Panc1 (cell line): ENCODE data around the gene CFAP299. TPM values are rescaled to one million over a fixed set of nuclear protein-coding genes. Genes with fewer than 3 reads are reported as not detected.

ENCODE experiments used
- ATAC-seq: fragments of 200-7000 bp; cut with Tn5 transposase; 2 replicates; pipeline ENCODE4 v1.9.1; 2020; ENCODE audit warnings: mild to moderate bottlenecking, moderate library complexity
- BruUV-seq: library from RNA; stranded (reverse); fragments of 400-500 nt; replicated peaks from 2 replicates; lab custom pipeline; 2021; lab: Mats Ljungman, UMichigan
- CTCF ChIA-PET: fragments of 300-600 bp; sonication (Branson Sonifier 250); formaldehyde crosslinking; loops from one replicate; lab custom pipeline; 2022; ENCODE audit warnings: antibody characterized with exemption; lab: Charles Lee
- POLR2A ChIA-PET: fragments of 300-600 bp; sonication (Branson Sonifier 250); formaldehyde crosslinking; loops from one replicate; lab custom pipeline; 2022; ENCODE audit warnings: antibody characterized with exemption; lab: Charles Lee
- DNase-seq: peaks from one replicate; pipeline ENCODE4 v3.0.0-alpha.2; 2010; ENCODE audit warnings: low read depth, low spot score
- H3K27ac ChIP-seq: 2 replicates; pipeline ENCODE4 v1.5.1; 2011; ENCODE audit warnings: mild to moderate bottlenecking, low read length, inconsistent platforms
- H3K27me3 ChIP-seq: fragments of 200-500 bp; sonication (Bioruptor generic); 2 replicates; pipeline ENCODE4 v1.6.0; 2014; ENCODE audit warnings: low read length, inconsistent platforms; ENCODE audit not compliant: control insufficient read depth, insufficient read depth
- H3K36me3 ChIP-seq: fragments of 200-500 bp; sonication (Bioruptor generic); 2 replicates; pipeline ENCODE4 v1.5.1; 2014; ENCODE audit warnings: inconsistent platforms, mild to moderate bottlenecking, low read length, moderate library complexity; ENCODE audit not compliant: control insufficient read depth, insufficient read depth
- H3K4me1 ChIP-seq: 2 replicates; pipeline ENCODE4 v1.5.1; 2011; ENCODE audit warnings: inconsistent platforms, mild to moderate bottlenecking, low read length, moderate library complexity; ENCODE audit not compliant: control insufficient read depth, insufficient read depth
- H3K4me3 ChIP-seq, 2 experiments: 2 replicates each; pipeline ENCODE4 v1.5.1; 2011 to 2012; ENCODE audit warnings: low read depth in 2 of 2, low read length in 2 of 2, mild to moderate bottlenecking in 2 of 2, inconsistent platforms in 1 of 2, moderate library complexity in 1 of 2
- H3K9me3 ChIP-seq: fragments of 200-500 bp; sonication (Bioruptor generic); 2 replicates; pipeline ENCODE4 v1.5.1; 2014; ENCODE audit warnings: low read depth, mild to moderate bottlenecking, inconsistent platforms, low read length, moderate library complexity; ENCODE audit not compliant: control insufficient read depth, insufficient read depth
- CTCF ChIP-seq: fragments of 450-650 bp; IDR thresholded peaks from 2 replicates; pipeline ENCODE4 v1.5.1; 2017; ENCODE audit warnings: mild to moderate bottlenecking
- POLR2AphosphoS5 ChIP-seq: IDR thresholded peaks from 2 replicates; pipeline ENCODE4 v1.6.1; 2012; ENCODE audit warnings: mild to moderate bottlenecking, low read depth, low read length, moderate library complexity
- REST ChIP-seq, 2 experiments: IDR thresholded peaks; 2 replicates each; pipeline ENCODE4 v1.6.1; 2011 to 2012; ENCODE audit warnings: low read depth in 2 of 2, control low read depth in 1 of 2, low read length in 1 of 2, mild to moderate bottlenecking in 1 of 2, moderate library complexity in 1 of 2; ENCODE audit not compliant: insufficient read depth in 1 of 2
- SIN3A ChIP-seq: IDR thresholded peaks from 2 replicates; pipeline ENCODE4 v1.6.1; 2012; ENCODE audit warnings: low read depth, mild to moderate bottlenecking, low read length, moderate library complexity, borderline replicate concordance; ENCODE audit not compliant: insufficient read depth
- TCF7L2 ChIP-seq: IDR thresholded peaks from 2 replicates; pipeline ENCODE4 v1.6.1; 2011; ENCODE audit warnings: mild to moderate bottlenecking, low read depth, low read length, inconsistent platforms
- in situ Hi-C: cut with HindIII; loops from 2 replicates; pipeline ENCODE4 v1.10.0; 2016; ENCODE audit warnings: low sequenced_read_pairs, low pct_unique_long_range_greater_than_20kb
- intact Hi-C: fragments of 100-400 bp; cut with micrococcal nuclease; formaldehyde crosslinking; loops from one replicate; pipeline ENCODE4 v1.10.0; 2022; ENCODE audit not compliant: unreplicated experiment
- total RNA-seq: library from RNA; stranded (reverse); gene quantifications from one replicate; pipeline ENCODE4 v1.2.1, GENCODE V29; 2021; ENCODE audit not compliant: unreplicated experiment

Gene CFAP299
- total RNA-seq, 1 experiment from 2014 or later: not detected

- ChIA-PET POLR2A (no interaction called here), CTCF (no interaction called here)
- intact Hi-C loops: no loop called here
- Histone ChIP-seq H3K9me3 (no peaks in the 10 kb centered on the region), H3K27ac (no peak overlapping the region), H3K27me3 (no peaks in the 10 kb centered on the region), H3K36me3 (no peaks in the 10 kb centered on the region), H3K4me1 (no peaks in the 10 kb centered on the region), H3K4me3 (no peak overlapping the region)
- in situ Hi-C loops: no loop called here
- DNase-seq: no peak
- TF ChIP-seq REST (IDR thresholded peaks at IDR 0.05; ENCODE audit: insufficient read depth in 1 of 2, low read depth in 2 of 2, low read length in 1 of 2) (no peak), TCF7L2 (no peak)
- no TSS peak for BruUV-seq
- no peak for ATAC-seq
These were observed 8.4 kb downstream of the CFAP299 start for GRCh38 chr4:80343887-80344286.

GRCh38 chr4:80360084-80360483 is 24.6 kb downstream of the CFAP299 start:
- no TSS peak for BruUV-seq
- TF ChIP-seq SIN3A (no peak), REST (IDR thresholded peaks at IDR 0.05; ENCODE audit: insufficient read depth in 1 of 2, low read depth in 2 of 2, low read length in 1 of 2) (no peak), POLR2AphosphoS5 (no peak), TCF7L2 (no peak), CTCF (no peak)
- intact Hi-C loops: loop anchor here (2.0 kb wide), 2 partner anchors 631 to 693 kb away; no protein-coding TSS in a partner anchor
- ATAC-seq (no peak), DNase-seq (no peak)
- Histone ChIP-seq H3K27ac (no peak overlapping the region), H3K4me3 (no peak overlapping the region), H3K4me1 (no peaks in the 10 kb centered on the region), H3K9me3 (no peaks in the 10 kb centered on the region), H3K36me3 (no peaks in the 10 kb centered on the region), H3K27me3 (no peaks in the 10 kb centered on the region)
- ChIA-PET CTCF (no interaction called here), POLR2A (no interaction called here)
- in situ Hi-C loops: no loop called here
